SK-N-SH (cell line): ENCODE measurements around the gene RPA3. TPM values are rescaled to one million over a fixed set of nuclear protein-coding genes. Genes with fewer than 3 reads are reported as not detected.

Experiments used
- CTCF ChIA-PET: fragments of 300-600, 350-600 bp; formaldehyde crosslinking; extraction: SDS; loops from one replicate; lab custom pipeline; 2021; lab: Yijun Ruan, JAX
- POLR2A ChIA-PET: fragments of 350-600 bp; sonication (Branson Sonifier 250); formaldehyde crosslinking; extraction: SDS; loops from one replicate; lab custom pipeline; 2020; ENCODE audit warnings: antibody characterized with exemption, inconsistent platforms; lab: Yijun Ruan, JAX
- DNase-seq: peaks from one replicate; pipeline ENCODE4 v3.0.0; 2012
- H2AFZ ChIP-seq: fragments of 200-600 bp; sonication (generic); 2 replicates; pipeline ENCODE4 v1.8.1; 2016; ENCODE audit warnings: antibody characterized with exemption, mild to moderate bottlenecking, low read depth
- H3F3A ChIP-seq: fragments of 200-600 bp; sonication (generic); replicated peaks from 2 replicates; pipeline ENCODE3; 2016; ENCODE audit warnings: antibody characterized with exemption, mild to moderate bottlenecking; ENCODE audit not compliant: insufficient read depth
- H3K27ac ChIP-seq, 2 experiments: fragments of 200-500 bp in 1 of 2; fragments of 200-600 bp in 1 of 2; sonication (Bioruptor generic) in 1 of 2; sonication (generic), shearing (Covaris generic) in 1 of 2; 2 replicates each; pipeline versions ENCODE4 v1.5.1 to v1.6.1; 2014 to 2016; ENCODE audit warnings: low read depth in 2 of 2, inconsistent platforms in 1 of 2, low read length in 1 of 2, mild to moderate bottlenecking in 1 of 2, mixed read lengths in 1 of 2
- H3K27me3 ChIP-seq: fragments of 200-600 bp; sonication (generic), shearing (Covaris generic); 2 replicates; pipeline ENCODE4 v1.6.1; 2016; ENCODE audit warnings: mixed run types; ENCODE audit not compliant: insufficient read depth
- H3K36me3 ChIP-seq, 2 experiments: fragments of 200-500 bp in 1 of 2; fragments of 200-600 bp in 1 of 2; sonication (Bioruptor generic) in 1 of 2; sonication (generic) in 1 of 2; replicated peaks in 1 of 2; 2 replicates each; pipeline versions ENCODE3 to v1.5.1; 2014 to 2016; ENCODE audit warnings: low read length in 1 of 2, mild to moderate bottlenecking in 1 of 2; ENCODE audit not compliant: insufficient read depth in 2 of 2, control insufficient read depth in 1 of 2
- H3K4me1 ChIP-seq, 2 experiments: fragments of 200-500 bp in 1 of 2; fragments of 200-600 bp in 1 of 2; sonication (Bioruptor generic) in 1 of 2; sonication (generic), shearing (Covaris generic) in 1 of 2; 2 replicates each; pipeline versions ENCODE4 v1.5.1 to v1.6.1; 2014 to 2016; ENCODE audit warnings: low read depth in 1 of 2, low read length in 1 of 2, mixed run types in 1 of 2; ENCODE audit not compliant: insufficient read depth in 2 of 2, control insufficient read depth in 1 of 2
- H3K4me2 ChIP-seq: fragments of 200-600 bp; sonication (generic), shearing (Covaris generic); 2 replicates; pipeline ENCODE4 v1.6.1; 2017; ENCODE audit warnings: mixed run types
- H3K4me3 ChIP-seq, 2 experiments: fragments of 200-500 bp in 1 of 2; fragments of 200-600 bp in 1 of 2; sonication (Bioruptor generic) in 1 of 2; sonication (generic), shearing (Covaris generic) in 1 of 2; 2 replicates each; pipeline versions ENCODE4 v1.5.1 to v1.8.1; 2014 to 2016; ENCODE audit warnings: low read depth in 2 of 2, inconsistent platforms in 1 of 2, low read length in 1 of 2, mild to moderate bottlenecking in 1 of 2, mixed read lengths in 1 of 2, moderate library complexity in 1 of 2
- H3K79me2 ChIP-seq: fragments of 200-600 bp; sonication (generic); 2 replicates; pipeline ENCODE4 v1.8.1; 2017; ENCODE audit warnings: mild to moderate bottlenecking; ENCODE audit not compliant: insufficient read depth
- H3K9ac ChIP-seq: fragments of 200-600 bp; sonication (generic); 2 replicates; pipeline ENCODE4 v1.6.1; 2017; ENCODE audit warnings: mixed run types
- H3K9me2 ChIP-seq: fragments of 200-600 bp; sonication (generic); 2 replicates; pipeline ENCODE4 v1.6.1; 2017; ENCODE audit warnings: mixed run types
- H3K9me3 ChIP-seq: fragments of 200-600 bp; sonication (generic); 2 replicates; pipeline ENCODE4 v1.6.1; 2017; ENCODE audit warnings: mixed run types, mild to moderate bottlenecking, moderate library complexity
- H4K20me1 ChIP-seq: fragments of 200-600 bp; sonication (generic); 2 replicates; pipeline ENCODE4 v1.6.1; 2017; ENCODE audit warnings: mild to moderate bottlenecking, mixed run types; ENCODE audit not compliant: insufficient read depth
- CHD2 ChIP-seq: fragments of 150-350 bp; IDR thresholded peaks from 2 replicates; pipeline ENCODE4 v1.6.1; 2018; ENCODE audit warnings: low read length; ENCODE audit not compliant: partially characterized antibody
- ELF1 ChIP-seq: IDR thresholded peaks from 2 replicates; pipeline ENCODE4 v1.4.0; 2012
- EZH2phosphoT487 ChIP-seq: fragments of 200-600 bp; sonication (generic); IDR thresholded peaks from 2 replicates; pipeline ENCODE4 v1.6.1; 2017; ENCODE audit warnings: low read depth, mixed run types, mild to moderate bottlenecking, antibody characterized with exemption, moderate library complexity, borderline replicate concordance
- GATA2 ChIP-seq: sonication (generic); formaldehyde crosslinking; IDR thresholded peaks from 2 replicates; pipeline ENCODE4 v1.5.0; 2020; ENCODE audit warnings: mild to moderate bottlenecking, missing genetic modification reagents
- MXI1 ChIP-seq: IDR thresholded peaks from 2 replicates; pipeline ENCODE4 v1.6.1; 2012; ENCODE audit warnings: mild to moderate bottlenecking, low read depth, low read length, improper control_type of control experiment
- PBX3 ChIP-seq: IDR thresholded peaks from 2 replicates; pipeline ENCODE4; 2012
- POLR2AphosphoS5 ChIP-seq: IDR thresholded peaks from 2 replicates; pipeline ENCODE4 v1.6.1; 2012; ENCODE audit warnings: low read depth, low read length
- RAD21 ChIP-seq: IDR thresholded peaks from 2 replicates; pipeline ENCODE4 v1.6.1; 2012; ENCODE audit warnings: mild to moderate bottlenecking, low read length
- RXRA ChIP-seq: IDR thresholded peaks from 2 replicates; pipeline ENCODE4 v1.4.0; 2012; ENCODE audit warnings: low read depth, mild to moderate bottlenecking, borderline replicate concordance
- SIN3A ChIP-seq: IDR thresholded peaks from 2 replicates; pipeline ENCODE4 v1.6.1; 2012; ENCODE audit warnings: low read depth, mild to moderate bottlenecking, low read length, moderate library complexity, borderline replicate concordance
- SMC3 ChIP-seq: IDR thresholded peaks from 2 replicates; pipeline ENCODE4 v1.6.1; 2012; ENCODE audit warnings: low read depth, low read length, improper control_type of control experiment
- TEAD4 ChIP-seq: IDR thresholded peaks from 2 replicates; pipeline ENCODE4 v1.4.0; 2012; ENCODE audit warnings: mild to moderate bottlenecking, borderline replicate concordance; ENCODE audit not compliant: insufficient read depth
- WGBS: methylation state at CpG from one replicate; pipeline ENCODE4 v1.1.6; 2017; ENCODE audit warnings: low lambda C conversion rate; 5-methylcytosine and 5-hydroxymethylcytosine counted together
- polyA plus RNA-seq, 3 experiments: library from polyadenylated mRNA; depleted of rRNA; stranded (reverse); fragments of >200 nt; gene quantifications; 2 replicates each; pipeline ENCODE4 v1.2.3, GENCODE V29; 2012
- TF ChIP-seq, protein P1 (sequence below): IDR thresholded peaks from 2 replicates; pipeline ENCODE4 v1.4.0; 2012; ENCODE audit warnings: low read depth, borderline replicate concordance
- TF ChIP-seq, protein P2 (sequence below): fragments of 150-350 bp; IDR thresholded peaks from 2 replicates; pipeline ENCODE4 v1.6.1; 2017; ENCODE audit warnings: antibody characterized with exemption, low read length, low read depth, borderline replicate concordance
- TF ChIP-seq, protein P3 (sequence below): IDR thresholded peaks from 2 replicates; pipeline ENCODE4 v1.4.0; 2012; ENCODE audit warnings: low read depth, borderline replicate concordance
- TF ChIP-seq, protein P4 (sequence below): IDR thresholded peaks from 2 replicates; pipeline ENCODE4 v1.4.0; 2012; ENCODE audit warnings: low read depth
- TF ChIP-seq, protein P5 (sequence below): fragments of 200-600 bp; sonication (generic); IDR thresholded peaks from 2 replicates; pipeline ENCODE4 v1.6.1; 2017; ENCODE audit warnings: antibody characterized with exemption, mild to moderate bottlenecking, moderate library complexity

RPA3 gene
- polyA plus RNA-seq, 1 of the 3 experiments (the other 2 are of a cell fraction): 39.0 TPM

- Histone ChIP-seq H3K9ac (no peak overlapping the region), H3K4me1 (peaks cover 0 to 2% of the 10 kb centered on the region in 2 experiments; a peak in 2 of 4 replicates), H3K27me3 (no peaks in the 10 kb centered on the region), H3K4me2 (no peak overlapping the region)
- TF ChIP-seq TEAD4 (no peak), CHD2 (no peak), EZH2phosphoT487 (no peak), MXI1 (no peak), SMC3 (no peak), ELF1 (no peak)
- TF ChIP-seq, protein P1, sequence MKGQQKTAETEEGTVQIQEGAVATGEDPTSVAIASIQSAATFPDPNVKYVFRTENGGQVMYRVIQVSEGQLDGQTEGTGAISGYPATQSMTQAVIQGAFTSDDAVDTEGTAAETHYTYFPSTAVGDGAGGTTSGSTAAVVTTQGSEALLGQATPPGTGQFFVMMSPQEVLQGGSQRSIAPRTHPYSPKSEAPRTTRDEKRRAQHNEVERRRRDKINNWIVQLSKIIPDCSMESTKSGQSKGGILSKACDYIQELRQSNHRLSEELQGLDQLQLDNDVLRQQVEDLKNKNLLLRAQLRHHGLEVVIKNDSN: no peak
- TF ChIP-seq, protein P2, sequence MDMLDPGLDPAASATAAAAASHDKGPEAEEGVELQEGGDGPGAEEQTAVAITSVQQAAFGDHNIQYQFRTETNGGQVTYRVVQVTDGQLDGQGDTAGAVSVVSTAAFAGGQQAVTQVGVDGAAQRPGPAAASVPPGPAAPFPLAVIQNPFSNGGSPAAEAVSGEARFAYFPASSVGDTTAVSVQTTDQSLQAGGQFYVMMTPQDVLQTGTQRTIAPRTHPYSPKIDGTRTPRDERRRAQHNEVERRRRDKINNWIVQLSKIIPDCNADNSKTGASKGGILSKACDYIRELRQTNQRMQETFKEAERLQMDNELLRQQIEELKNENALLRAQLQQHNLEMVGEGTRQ: no peak
- TF ChIP-seq, protein P3, sequence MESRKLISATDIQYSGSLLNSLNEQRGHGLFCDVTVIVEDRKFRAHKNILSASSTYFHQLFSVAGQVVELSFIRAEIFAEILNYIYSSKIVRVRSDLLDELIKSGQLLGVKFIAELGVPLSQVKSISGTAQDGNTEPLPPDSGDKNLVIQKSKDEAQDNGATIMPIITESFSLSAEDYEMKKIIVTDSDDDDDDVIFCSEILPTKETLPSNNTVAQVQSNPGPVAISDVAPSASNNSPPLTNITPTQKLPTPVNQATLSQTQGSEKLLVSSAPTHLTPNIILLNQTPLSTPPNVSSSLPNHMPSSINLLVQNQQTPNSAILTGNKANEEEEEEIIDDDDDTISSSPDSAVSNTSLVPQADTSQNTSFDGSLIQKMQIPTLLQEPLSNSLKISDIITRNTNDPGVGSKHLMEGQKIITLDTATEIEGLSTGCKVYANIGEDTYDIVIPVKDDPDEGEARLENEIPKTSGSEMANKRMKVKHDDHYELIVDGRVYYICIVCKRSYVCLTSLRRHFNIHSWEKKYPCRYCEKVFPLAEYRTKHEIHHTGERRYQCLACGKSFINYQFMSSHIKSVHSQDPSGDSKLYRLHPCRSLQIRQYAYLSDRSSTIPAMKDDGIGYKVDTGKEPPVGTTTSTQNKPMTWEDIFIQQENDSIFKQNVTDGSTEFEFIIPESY: no peak
- TF ChIP-seq, all 33 proteins: peak for 0
- no peak overlapping the region for H2AFZ ChIP-seq
- POLR2A ChIA-PET: no interaction called here
- no peaks in the 10 kb centered on the region for H3K9me3 ChIP-seq
- DNase-seq: no peak
- H3K9me2 ChIP-seq: no peaks in the 10 kb centered on the region
- CTCF ChIA-PET: interaction anchor here (0.6 to 1.2 kb wide), 2 partner anchors 13 to 24 kb away, joined by 3 to 7 read pairs; no protein-coding TSS in a partner anchor
- peaks cover 3 to 6% of the 10 kb centered on the region in 2 experiments for H3K36me3 ChIP-seq
- no peaks in the 10 kb centered on the region for H4K20me1 ChIP-seq
- H3F3A ChIP-seq: no peaks in the 10 kb centered on the region
- no peaks in the 10 kb centered on the region for H3K79me2 ChIP-seq
- whole genome bisulfite sequencing: 96% methylated on average over 1 of the region's 1 CpG
- H3K27ac ChIP-seq: no peak overlapping the region
- no peak overlapping the region for H3K4me3 ChIP-seq
Measured at GRCh38 chr7:7668706-7669105, 49.7 kb downstream of the RPA3 start.

- no peak overlapping the region for H3K9ac ChIP-seq
- WGBS: 96% methylated on average over 2 of the region's 2 CpGs
- no peak overlapping the region for H3K27ac ChIP-seq
- CTCF ChIA-PET: interaction anchor here (1.7 to 4.3 kb wide), 2 partner anchors 14 to 72 kb away, joined by 3 to 21 read pairs; no protein-coding TSS in a partner anchor
- H4K20me1 ChIP-seq: no peaks in the 10 kb centered on the region
- H3K36me3 ChIP-seq: no peaks in the 10 kb centered on the region
- no peak overlapping the region for H3K4me3 ChIP-seq
- no peak overlapping the region for H2AFZ ChIP-seq
- POLR2A ChIA-PET: interaction anchor here (0.6 kb wide), 1 partner anchor 93 kb away, joined by 3 read pairs; no protein-coding TSS in a partner anchor
- no peaks in the 10 kb centered on the region for H3F3A ChIP-seq
- H3K27me3 ChIP-seq: no peaks in the 10 kb centered on the region
- peaks cover 0 to 5% of the 10 kb centered on the region in 2 experiments; a peak in 2 of 4 replicates for H3K4me1 ChIP-seq
- H3K9me3 ChIP-seq: no peaks in the 10 kb centered on the region
- no peaks in the 10 kb centered on the region for H3K79me2 ChIP-seq
- DNase-seq: no peak
- no peaks in the 10 kb centered on the region for H3K9me2 ChIP-seq
- H3K4me2 ChIP-seq: no peak overlapping the region
- TF ChIP-seq PBX3 (no peak), GATA2 (no peak), MXI1 (no peak), RXRA (no peak), POLR2AphosphoS5 (no peak), SIN3A (no peak), RAD21 (no peak)
- TF ChIP-seq, protein P3: no peak
- TF ChIP-seq, protein P4, sequence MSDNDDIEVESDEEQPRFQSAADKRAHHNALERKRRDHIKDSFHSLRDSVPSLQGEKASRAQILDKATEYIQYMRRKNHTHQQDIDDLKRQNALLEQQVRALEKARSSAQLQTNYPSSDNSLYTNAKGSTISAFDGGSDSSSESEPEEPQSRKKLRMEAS: no peak
- TF ChIP-seq, protein P5, sequence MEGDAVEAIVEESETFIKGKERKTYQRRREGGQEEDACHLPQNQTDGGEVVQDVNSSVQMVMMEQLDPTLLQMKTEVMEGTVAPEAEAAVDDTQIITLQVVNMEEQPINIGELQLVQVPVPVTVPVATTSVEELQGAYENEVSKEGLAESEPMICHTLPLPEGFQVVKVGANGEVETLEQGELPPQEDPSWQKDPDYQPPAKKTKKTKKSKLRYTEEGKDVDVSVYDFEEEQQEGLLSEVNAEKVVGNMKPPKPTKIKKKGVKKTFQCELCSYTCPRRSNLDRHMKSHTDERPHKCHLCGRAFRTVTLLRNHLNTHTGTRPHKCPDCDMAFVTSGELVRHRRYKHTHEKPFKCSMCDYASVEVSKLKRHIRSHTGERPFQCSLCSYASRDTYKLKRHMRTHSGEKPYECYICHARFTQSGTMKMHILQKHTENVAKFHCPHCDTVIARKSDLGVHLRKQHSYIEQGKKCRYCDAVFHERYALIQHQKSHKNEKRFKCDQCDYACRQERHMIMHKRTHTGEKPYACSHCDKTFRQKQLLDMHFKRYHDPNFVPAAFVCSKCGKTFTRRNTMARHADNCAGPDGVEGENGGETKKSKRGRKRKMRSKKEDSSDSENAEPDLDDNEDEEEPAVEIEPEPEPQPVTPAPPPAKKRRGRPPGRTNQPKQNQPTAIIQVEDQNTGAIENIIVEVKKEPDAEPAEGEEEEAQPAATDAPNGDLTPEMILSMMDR: no peak
Measured at GRCh38 chr7:7667187-7667586, 51.2 kb downstream of the RPA3 start.
